ENCODE data around the gene PRPH2.
"Not testable (repeated sequence)": the region's sequence is repeated elsewhere in the genome, so short reads cannot be mapped to it uniquely, and the experiment has no call there.

Gene PRPH2

GRCh38 chr6:42742116-42742894 is 19.9 kb upstream of the PRPH2 start:
- DNase-seq = peak; percentile 61

DNA sequence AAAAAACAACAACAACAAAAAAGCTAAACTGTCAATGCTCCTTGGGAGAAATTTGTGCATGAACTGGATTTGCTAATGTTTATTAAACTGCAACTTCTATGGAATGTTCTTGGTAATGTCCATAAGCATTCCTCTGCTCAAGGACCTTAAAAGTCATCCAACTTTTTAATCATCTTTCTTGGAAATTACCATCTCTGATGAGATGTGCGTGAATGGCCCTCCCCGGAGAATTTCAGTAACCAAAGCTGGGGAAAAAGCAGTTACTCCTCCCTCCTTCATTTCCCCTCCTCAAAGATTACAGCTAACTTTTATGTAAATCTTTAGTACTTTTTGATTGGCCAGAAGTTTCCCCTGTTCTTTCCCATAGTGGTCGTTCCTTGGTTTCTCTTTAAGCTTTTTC is 18.3 kb upstream of the PRPH2 start:
- DNase-seq = no peak

- DNase-seq = no peak
These were observed 13.6 kb upstream of the PRPH2 start for GRCh38 chr6:42735976-42736375.

DNA sequence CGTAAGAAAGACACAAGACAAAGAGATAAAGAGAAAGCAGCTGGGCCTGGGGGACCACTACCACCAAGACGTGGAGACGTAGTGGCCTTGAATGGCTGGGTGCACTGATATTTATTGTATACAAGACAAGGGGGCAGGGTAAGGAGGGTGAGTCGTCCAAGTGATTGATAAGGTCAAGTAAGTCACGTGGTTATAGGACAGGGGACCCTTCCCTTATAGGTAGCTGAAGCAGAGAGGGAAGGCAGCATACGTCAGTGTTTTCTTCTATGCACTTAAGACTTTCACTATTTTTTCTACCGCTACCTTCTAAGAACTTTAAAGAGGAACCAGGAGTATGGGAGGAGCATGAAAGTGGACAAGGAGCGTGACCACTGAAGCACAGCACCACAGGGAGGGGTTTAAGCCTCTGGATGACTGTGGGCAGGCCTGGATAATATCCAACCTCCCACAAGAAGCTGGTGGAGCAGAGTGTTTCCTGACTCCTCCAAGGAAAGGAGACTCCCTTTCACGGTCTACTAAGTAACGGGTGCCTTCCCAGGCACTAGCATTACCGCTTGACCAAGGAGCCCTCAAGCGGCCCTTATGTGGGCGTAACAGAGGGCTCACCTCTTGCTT is 11.6 kb upstream of the PRPH2 start:
- not testable (repeated sequence) for DNase-seq

GRCh38 chr6:42729731-42730130 is 7.3 kb upstream of the PRPH2 start:
- DNase-seq = no peak

DNA sequence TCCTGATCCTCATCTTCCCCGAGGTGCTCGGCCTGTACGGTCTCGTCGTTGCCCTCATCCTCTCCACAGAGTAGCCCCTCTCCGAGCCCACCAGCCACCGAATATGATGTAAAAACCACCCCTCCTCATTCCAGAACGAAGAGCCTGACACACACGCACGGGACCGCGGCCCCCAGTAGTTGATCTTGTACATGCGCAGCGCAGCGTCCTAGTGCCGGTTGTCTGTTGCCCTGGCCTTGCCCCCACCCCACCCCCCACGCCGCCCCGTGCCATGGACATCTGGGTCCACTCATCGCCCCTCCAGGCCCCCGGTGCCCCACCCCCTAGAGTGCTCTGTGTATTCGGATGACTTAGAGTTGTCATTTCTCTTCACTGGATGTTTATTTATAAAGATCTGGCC is 5.2 kb upstream of the PRPH2 start:
- DNase-seq = peak; percentile 15

- peak; percentile 25 for DNase-seq
These were observed 4.8 kb upstream of the PRPH2 start for GRCh38 chr6:42727087-42727611.

- DNase-seq = peak; percentile 91
These were observed 4.2 kb upstream of the PRPH2 start for GRCh38 chr6:42726485-42727086.

- no peak for DNase-seq
These were observed 3.6 kb upstream of the PRPH2 start for GRCh38 chr6:42726026-42726425.

DNA sequence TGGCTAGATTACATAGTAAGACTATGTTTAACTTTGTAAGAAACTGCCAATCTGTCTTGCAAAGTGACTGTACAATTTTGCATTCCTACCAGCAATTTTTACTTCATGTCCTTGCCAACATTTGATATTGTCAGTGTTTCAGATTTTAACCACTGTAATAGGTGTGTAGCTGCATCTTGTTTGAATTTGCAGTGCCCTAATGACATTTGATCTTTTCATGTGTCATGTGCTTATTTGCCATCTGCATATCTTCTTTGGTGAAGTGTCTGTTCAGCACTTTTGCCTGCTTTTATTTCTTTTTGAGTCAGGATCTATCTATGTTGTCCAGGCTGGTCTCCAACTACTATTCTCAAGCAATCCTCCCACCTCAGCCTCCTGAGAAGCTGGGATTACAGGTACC is 2.4 kb upstream of the PRPH2 start:
- DNase-seq = no peak

DNA sequence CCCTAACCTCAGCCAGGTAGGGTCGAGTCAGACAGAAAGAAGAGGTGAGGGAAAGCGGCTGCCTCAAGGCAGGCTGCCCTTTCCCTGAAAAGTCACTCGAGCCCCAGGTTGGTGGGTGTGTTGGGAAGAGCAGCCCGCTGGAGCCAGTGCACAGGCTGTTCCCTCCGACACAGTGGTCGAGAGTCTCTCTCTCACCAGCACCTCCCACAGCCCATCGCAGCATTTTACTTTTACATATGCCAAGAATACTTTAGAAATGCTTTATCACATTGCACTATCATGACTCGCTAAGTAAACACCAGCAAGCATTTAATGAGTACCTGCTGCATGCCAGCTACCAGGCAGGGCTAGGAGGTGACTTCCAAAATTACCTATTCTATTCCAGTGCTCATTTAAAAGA is 1.7 kb downstream of the PRPH2 start:
- DNase-seq = peak; percentile 15

DNA sequence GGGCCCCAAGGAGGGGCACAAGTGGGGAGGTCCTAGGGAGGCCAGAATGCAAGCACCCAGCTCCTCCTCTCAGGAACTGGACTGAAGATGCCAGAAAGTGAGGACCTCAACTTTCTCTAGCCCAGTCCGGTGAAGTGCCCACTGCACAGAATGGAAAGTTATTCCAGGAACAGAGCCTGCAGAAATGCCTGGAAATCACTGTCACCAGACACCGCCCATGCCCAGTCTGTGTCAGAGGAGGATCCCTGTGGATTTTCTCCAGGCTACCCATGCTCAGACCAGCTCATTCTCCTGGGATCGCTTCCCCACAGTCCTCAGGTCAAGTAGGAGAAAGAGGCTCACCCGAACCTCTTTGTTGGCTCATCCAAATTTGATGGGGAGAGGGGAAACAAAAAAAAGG is 6.5 kb downstream of the PRPH2 start:
- no peak for DNase-seq

DNA sequence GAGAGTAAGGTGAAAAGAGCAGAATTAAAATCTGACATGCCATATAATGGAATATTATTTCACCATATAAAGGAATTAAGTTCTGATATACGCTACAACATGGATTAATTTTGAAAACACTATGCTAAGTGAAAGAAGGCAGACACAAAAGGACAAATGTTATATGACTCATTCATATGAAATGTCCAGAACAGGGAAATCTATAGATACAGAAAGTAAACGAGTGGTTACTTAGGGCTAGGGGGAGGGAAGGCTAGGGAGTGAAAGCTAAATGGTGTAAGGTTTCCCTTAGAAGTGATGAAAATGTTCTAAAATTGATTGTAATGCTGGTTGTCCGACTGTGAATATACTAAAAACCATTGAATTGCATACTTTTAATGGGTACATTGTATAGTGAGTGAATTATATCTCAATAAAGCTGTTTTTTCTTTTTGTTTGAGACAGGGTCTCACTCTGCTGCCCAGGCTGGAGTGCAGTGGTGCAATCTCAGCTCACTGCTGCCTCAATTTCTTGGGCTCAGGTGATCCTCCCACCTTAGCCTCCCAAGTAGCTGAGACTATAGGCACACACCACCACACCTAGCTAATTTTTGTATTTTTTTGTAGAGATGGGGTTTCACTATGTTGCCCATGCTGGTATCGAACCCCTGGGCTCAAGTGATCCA is 8.2 kb downstream of the PRPH2 start:
- peak; percentile 47 for DNase-seq

GRCh38 chr6:42711930-42712329 is 10.5 kb downstream of the PRPH2 start:
- DNase-seq = no peak

- DNase-seq = no peak
These were observed 12.1 kb downstream of the PRPH2 start for GRCh38 chr6:42710316-42710715.

DNA sequence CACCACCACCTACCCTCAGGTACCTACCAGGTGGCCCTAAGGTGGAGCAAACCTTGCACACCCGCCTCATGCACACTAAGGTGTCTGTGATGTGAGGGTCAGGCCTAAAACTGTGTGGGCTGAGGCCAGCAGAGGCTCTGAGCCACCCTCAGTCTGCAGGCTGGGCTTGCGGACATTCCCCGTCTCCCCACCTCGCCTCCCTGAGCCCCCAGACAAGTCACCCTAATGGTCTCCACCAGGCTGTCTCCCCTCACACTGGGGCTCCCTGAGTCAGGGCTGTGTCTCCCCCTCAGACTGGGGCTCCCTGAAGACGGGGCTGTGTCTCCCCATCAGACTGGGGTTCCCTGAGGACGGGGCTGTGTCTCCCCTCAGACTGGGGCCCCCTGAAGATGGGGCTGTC is 12.5 kb downstream of the PRPH2 start:
- no peak for DNase-seq

DNA sequence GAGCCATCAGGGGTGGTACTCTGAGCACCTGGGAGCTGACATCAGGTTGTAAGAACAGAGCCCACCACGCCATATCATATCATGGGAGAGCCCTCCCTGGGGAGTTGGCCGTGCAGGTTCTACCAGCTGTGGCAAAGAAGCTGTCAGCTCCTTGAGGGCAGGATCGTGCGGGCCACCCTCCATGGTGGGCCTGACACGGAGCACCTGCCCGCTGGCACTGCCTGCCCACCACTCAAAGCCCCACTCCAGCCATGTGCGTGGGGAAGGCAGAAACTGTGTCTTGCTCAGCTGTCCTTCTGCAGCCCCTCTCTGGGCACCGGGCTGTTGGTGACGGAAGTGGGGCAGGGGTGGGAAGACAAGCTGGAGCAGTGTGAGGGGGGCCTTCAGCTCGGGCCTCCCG is 14.3 kb downstream of the PRPH2 start:
- no peak for DNase-seq

DNA sequence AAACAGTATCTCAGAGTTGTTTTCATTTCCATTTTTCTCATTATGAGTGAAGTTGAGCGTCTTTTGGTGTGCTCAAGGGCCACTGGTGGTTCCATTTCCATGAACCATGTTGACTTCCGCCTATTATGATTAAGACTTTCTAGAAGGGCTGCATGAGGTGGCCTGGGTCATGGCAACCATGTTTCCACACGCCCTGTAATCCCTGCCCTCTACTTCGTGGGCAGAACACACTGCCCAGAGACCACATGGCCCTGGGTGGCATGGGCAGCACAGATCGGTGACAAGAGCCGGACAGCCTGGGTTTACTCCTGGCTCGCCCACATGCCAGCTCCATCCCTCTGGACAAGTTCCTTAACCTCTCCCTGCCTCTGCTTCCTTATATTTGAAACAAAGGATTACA is 14.8 kb downstream of the PRPH2 start:
- DNase-seq = no peak

DNA sequence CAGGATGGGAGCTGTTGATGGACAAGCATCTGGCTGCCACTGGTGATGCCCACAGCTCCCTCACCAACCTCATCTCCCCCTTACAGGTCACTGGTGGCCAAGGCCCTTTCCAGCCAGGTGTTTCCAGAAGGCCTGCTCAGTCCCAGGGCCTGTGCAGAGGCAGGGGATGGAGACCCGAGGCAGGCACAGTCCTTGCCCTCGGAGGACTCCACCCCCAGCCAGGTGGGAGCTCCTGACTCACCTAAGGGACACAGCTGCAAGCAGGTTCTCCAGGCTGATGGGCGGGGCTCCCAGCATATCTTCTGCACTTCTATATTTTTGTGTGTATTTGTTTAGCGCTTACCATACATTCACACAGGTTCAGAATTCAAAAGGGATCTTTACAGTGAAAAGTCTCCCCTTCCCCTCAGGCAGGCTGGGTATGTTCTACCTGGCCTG is 17.4 kb downstream of the PRPH2 start:
- no peak for DNase-seq

DNA sequence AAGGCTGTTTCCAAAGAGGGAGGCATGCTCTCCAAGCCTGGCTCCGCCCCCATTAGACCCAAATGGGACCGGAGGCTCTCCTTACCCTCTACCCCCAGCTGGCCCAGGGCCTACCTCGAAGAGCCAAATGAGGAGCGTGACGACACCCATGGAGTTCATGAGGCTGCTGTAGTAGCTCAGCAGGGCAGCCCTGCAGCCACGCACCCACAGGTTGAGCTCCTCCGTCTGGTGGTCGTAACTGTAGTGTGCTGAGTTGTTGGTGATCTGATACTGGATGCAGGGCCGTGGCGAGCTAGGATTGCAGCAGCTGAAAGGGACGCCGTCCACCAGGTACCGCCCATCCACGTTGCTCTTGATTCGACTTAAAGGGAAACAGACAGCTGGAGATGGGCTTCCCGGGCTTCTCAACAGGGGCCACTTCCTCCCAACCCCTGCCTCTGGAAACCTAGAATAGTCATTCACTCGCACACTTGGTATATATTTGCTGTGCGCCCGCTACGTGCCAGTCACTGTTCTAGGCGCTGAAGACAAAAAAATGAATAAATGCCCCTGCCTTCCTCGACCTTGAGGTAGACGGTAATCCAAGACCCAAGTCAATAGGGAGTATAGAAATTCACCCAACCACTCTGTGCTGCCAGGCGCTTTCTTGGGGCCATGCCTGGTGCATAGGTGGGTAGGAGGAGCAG is 18.0 kb downstream of the PRPH2 start:
- no peak for DNase-seq

- not testable (repeated sequence) for DNase-seq
These were observed 19.6 kb downstream of the PRPH2 start for GRCh38 chr6:42702786-42703185.

DNA sequence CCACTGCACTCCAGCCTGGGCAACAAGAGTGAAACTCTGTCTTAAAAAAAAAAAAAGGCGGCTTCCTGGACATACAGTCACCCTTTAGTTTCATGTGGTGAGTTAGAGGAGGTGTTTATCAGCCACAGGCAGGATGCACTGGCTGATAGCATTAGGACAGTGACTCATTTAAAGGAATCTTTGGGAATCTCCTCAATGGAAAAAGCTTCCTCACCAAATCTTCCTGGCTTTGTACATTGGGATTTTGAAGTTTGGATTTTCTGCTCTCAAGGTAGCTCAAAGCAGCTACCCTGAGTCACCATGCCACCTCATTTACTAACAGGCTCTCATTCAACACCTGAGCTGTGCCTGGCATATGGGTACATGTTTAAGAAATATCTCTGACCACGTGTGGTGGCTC is 20.2 kb downstream of the PRPH2 start:
- DNase-seq = peak; percentile 74

- no peak for DNase-seq
These were observed 24.2 kb downstream of the PRPH2 start for GRCh38 chr6:42698217-42698616.

Data from HCEC 1CT (cell line).